Activated CD8-positive, alpha-beta memory T cell treated with anti-CD3 and anti-CD28 coated beads, Interleukin-2, amount 50 U/mL, for 1 hour (primary cell): ENCODE results near the gene AMIGO2.

Experiments used
- DNase-seq: peaks from one replicate; pipeline ENCODE4 v3.0.0-alpha.2; 2020; ENCODE audit errors: extremely low read depth

AMIGO2 gene

DNA sequence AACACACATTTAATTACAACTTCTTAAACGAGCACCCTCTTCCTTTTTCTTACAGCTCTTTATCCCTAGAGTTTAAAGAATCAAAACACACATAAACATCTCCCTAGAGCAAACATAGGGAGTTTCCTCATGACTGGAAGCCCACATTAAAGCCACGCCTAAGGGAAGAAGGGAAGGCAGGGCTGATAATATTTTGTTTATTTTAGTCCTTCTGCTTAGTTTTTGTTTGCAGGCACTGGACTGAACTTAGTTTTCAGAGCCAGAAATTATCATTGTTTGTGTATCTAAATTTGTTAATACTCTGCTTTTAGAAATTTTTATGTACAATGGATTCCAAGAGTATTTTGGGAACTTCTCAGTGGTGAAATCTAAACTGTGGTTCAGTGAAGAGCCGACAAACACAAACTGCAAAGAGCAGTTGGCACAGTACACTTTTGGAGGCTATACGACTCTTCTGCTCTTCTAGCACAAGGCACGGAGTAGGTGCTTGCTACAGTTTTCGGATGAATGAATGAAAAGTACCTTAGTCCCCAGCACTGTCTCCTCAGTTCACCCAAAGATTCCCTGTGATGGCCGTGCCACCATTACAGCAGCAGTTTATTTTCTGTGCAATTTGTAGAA, 17.6 kb upstream of the AMIGO2 start:
- no peak for DNase-seq

DNA sequence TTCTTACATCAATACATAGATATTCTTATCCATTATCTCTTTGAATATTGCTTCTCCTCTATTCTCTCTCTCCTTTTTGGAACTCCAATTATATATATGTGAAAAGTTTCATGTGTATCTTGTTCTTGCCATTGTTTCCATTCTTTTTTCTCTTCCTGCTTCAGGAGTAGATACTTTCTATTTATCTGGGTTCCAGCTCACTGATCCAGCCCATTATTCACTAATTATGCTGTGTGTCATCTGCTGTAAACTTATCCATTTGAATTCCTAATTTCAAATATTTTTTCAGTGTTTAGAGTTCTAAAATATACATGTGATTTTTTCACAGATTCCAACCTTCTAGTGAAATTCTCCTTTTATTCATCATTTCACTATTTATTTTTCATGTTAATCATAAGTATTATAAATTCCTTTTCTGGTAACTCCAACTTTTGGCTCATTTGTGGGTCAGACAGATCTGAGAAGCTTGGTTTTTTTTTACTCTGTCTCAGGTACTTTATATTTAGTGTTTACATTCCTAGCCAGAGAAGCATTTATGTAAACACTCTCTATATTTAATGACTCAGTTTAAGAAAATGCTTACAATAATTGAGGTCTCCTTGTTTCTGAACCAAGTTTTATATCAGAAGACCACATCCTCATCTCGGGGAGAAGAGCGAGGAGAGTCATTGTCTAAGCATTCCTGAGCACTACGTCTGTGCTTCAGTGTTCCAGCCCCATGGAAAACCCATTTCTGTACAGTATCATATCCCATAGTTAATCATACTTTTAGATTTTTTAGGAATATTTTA, 15.9 kb upstream of the AMIGO2 start:
- DNase-seq: no peak

DNA sequence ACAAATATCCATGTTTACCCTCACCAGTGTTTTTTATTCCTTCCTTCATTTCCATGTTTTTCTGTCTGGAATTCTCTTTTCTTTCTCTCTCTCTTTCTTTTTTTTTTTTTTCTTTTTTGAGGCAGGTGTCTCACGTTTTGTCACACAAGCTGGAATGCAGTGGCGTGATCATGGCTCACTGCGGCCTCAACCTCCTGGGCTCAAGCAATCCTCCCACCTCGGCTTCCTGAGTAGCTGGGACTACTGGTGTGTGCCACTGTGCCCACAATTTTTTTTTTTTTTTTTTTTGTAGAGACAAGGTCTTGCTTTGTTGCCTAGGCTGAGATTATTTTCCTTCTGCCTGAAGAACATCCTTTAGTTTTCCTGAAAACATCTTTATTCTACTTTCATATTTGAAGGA, 15.0 kb upstream of the AMIGO2 start:
- no peak for DNase-seq

DNA sequence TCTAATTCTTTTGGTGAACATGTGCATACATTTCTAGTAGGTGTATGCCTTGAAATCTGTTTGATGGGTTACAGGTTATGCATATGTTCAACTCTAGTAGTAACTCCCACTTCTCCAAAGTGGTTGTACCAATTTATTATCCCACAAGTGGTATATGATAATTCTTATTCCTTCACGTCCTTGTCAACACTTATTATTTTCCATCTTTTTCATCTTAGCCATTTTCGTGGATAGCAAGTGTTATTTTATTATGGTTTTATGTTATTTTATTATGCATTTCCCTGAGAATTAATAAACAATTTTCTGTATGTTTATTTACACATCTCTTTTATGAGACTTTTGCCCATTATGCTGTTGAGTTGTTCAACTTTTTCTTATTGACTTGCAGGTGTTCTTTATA, 11.2 kb upstream of the AMIGO2 start:
- DNase-seq: no peak

DNA sequence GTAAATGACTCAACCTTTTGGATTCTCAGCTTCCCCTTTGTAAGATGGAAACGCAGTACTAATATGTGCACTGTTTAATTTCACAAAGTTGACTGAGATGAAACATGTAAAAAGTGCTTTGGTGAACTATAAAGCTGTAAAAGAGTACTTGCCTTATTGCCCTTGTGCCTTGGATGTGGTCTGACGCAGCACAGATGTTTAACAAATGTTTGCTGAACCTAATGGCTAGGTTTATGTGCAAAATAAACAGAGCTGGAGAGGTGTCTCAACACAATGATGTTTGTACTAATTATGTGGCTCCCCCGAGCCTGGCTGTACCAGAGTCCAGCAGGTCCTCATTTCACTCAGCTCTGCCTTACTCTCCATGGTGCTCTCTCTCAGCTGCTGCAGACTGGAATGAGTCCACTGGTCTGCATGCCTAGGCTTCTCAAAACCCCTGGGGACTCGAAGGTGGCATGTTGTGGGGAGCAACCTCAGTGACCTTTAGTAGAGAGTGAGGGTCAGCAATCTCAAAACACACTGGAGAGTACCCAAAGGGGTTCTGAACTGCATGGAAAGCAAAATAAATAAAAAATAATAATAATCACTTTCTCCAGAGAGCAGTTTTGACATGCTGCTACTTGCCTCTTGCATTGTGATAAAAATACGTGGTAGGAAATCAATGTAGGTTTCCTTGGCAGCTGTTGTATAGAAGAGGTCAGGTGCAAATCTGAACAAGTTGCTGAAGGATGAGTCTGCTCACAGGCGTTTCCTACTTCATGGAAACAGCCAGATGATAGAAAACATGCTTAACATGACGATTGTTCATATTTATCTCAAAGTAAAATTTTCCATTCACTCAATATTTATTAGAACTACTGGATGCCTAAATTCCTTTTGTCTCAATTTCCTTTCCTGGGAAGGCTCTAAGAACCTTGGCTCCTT, 8.5 kb upstream of the AMIGO2 start:
- DNase-seq: no peak

DNA sequence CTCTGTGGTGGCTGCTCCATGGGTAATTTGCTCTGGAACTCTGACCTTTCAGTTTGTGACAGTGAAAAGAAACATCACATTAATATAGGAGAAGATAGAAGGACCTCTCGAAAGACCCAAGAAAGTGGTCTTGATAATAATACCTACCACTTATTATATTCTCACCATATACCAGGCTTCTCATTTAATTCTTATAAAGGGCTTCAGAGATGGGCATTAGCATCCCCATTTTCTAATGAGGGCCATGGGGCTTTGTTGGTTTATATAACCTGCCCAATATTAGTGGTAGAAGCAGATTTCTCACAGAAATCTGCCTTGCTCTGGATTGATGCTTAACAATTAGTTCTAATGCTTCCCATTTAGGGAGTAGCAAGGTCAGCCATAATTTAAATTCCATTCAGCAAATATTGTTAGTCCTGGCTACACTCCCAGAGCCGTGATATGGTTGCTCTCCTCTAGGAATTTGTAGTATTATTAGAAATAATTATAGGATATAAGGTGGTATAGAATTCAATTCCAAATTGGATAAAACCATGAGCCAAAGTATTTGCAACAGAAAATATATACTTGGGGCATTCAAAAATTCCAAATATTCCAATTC, 7.4 kb upstream of the AMIGO2 start:
- DNase-seq: no peak

DNA sequence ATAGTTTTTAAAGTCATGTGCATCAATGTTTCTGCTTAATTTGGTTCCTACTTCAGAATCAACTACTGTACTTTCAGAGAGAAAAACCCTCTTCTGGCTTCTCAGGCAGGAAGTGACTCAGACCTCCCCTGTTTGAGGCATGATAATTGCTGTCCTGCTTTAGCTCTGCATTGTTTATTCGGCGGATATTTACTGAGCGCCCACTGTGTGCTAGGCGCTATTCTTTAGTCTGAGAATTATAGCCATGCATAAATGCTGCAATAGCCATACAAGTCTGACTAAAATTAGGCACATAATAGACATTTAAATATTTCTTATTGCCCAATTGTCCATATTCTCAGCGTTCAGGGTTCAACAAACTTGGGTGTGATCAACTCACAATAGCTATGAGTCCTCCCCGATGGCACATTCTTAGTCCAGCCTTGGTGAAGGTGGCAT, 6.1 kb upstream of the AMIGO2 start:
- no peak for DNase-seq

DNA sequence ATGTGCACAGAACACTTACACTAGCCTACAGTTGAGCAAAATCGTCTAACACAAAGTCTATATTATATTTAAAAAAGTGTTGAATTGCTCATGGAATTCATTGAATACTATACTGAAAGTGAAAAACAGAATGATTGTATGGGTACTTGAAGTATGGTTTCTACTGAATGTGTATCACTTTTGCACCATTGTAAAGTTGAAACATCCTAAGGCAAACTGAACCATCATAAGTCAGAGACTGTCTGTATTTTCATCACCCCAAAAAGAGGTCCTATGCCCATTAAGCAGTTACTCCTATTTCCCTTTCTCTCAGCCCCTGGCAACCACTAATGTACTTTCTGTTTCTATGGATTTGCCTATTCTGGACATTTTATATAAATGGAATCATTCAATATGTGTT, 4.4 kb upstream of the AMIGO2 start:
- DNase-seq: no peak

DNA sequence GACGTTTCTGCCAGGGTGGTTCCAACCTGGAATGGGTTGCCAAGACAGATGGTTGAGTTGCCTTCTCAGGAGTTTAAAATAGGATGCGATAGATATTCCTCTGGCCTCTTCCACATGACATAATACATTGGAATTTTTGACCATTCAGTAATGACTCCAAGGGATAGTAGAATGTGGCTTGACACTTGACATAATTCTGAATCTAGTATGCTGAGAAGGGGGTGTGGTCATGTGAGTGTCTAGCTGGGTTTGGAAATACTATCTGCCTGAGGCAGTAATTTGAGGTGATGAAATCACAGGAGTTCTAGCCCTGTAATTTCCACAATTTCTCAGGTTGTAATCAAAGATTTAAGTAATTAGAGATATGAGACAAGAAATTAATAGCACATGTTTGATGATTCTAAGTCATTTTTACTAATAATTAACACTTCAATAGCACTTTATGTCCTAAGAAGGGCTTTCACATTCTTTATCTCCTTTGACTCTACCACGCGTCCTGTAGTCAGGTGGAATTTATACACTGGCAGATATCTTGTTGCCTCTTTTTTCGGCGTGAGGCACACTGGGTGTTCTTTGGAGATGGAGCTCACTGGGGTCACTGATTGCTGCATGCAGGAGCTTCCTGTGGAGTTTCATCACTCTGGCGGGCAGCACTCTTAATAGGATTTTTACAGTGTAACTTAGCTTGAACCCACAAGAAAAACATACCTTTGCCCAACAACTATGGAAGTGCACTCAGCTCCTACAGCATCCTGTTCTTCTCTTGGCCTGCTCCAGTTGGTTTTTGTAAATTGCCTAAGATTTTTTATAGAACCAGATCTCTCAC, 3.2 kb upstream of the AMIGO2 start:
- DNase-seq: no peak

DNA sequence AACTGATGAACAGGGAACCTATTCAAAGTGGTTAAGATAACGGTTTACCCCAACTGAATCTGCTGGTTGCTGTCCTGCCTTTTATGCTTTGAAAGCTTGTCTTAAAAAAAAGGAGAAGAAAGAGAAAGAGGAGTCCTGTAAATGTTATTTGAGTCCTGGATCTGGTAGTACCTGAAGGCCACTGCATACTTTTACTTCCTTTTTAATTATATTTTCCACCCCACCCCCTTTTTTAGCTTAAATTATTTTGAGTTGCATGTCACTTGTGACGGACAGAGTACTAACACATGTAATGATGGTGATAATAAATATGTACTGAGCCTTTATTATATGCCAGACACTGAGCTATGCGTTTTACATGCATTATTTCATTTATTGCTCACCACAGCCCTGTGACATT, 2.5 kb upstream of the AMIGO2 start:
- no peak for DNase-seq

DNA sequence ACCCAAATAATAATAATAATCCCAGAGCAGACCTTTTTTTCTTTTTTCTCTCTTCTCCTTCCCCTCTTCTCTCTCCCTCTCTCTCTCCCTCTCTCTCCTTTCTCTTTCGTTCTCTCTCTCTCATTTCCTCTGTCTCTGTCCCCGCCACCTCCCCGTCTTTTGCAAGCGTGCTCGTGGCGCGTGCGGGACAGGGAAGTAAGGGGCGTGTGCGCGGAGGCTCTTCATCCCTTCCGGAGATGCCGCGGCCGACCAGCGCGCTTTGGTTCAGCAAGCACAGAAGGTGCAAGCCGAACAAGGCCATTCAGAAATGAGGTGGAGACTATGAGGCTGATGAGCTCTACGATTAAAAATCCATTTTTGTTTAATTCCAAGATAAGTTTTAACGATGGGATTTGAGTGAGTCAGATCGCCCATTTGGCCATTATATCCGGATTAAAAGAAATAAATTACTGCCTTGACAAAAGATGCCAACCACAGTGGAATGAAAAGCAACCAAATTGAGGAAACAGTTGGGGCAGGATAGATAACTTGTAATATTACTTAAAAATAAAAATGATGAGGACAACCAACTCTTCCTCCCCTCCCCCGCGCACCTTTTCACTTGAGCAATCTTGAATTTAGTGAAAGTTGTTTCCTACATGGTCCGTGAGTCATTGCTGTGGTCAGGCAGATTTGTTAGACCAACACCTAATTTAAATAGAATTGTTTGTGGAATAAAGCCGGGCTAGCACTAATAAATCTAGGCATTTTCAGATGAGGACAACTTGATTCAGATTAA, 1.2 kb upstream of the AMIGO2 start:
- no peak for DNase-seq

DNA sequence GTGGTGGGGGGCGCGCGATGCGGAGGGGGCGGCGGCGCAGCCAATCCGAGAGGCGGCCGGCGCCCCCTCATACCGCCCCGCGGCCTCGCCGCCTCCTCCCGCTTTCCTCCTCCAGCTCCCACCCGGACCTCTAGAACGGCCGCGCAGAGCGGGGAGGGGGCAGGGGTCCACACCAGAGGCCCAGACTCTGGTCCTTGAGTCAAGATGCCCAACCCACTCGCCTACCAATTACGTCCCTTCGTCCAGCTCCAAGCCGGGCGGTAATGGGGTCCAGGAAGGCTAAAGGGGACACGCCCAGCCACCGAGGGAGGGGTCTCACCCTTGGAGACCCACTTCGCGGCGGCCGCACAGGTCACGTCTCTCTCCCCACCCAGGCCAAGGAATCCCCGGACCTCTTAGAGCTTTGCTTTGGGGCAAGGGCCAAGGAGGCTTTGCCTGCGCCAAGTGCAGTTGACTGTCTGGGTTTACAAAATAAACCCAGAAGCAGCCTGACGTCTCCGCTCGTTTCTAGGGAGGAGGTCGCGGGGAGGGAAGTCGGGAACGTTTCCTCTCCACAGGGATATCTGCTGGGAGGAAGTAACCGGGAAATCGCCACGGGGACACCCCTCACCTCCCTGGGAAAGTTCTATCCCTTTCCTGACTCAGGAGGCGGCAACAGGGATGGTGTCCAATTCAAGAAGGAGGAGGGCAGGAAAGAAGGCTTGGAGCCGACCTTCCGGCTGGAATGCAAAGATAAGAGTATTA, 394 bp upstream of the AMIGO2 start:
- no peak for DNase-seq

DNA sequence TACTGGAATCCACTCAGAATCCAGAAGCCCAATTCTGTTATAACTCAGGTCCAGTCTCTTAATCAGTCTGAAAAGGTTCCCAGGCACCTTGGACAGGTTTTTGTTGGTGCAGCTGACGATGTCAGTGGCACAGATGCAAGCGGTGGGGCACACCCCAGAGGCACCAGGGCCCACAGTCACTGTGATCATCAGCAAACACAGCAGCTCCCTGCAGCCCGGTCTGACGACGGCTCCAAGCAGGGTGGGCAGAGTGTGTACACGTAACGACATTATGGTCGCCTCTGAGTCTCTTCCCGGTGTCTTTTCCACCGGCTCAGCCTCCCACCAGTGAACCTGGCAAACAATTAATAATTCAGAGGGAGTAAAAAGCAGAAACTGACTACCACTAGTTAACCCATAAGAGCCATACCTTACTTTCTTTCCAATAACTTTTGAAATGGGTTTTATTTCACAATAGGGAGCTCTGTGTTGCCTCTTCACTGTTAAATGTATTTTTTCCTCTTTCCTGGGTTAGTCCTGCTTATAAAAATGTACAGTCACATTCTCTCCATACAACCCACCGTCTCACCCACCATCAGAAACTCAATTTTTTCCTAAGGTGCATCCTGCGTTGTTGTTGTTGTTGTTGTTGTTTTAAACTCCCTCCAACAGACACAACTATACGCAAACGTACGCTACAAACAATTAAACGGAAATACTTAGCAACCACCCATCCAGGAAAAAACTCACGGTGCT, 859 bp downstream of the AMIGO2 start:
- DNase-seq: no peak

DNA sequence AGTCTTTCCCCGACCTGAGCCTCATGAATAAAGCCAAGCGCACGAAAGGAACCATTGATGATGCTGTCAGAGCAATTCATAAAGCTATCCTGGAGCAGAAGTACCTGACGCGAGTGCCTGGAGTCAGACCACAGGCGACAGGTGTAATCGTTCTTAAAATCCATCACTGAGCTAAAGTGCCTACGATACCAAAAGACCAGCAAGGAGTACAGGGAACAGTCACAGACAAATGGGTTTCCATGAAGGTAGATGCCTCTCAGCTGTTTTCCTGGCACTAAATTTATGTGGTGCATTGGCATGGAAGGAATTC, 1.7 kb downstream of the AMIGO2 start:
- no peak for DNase-seq

DNA sequence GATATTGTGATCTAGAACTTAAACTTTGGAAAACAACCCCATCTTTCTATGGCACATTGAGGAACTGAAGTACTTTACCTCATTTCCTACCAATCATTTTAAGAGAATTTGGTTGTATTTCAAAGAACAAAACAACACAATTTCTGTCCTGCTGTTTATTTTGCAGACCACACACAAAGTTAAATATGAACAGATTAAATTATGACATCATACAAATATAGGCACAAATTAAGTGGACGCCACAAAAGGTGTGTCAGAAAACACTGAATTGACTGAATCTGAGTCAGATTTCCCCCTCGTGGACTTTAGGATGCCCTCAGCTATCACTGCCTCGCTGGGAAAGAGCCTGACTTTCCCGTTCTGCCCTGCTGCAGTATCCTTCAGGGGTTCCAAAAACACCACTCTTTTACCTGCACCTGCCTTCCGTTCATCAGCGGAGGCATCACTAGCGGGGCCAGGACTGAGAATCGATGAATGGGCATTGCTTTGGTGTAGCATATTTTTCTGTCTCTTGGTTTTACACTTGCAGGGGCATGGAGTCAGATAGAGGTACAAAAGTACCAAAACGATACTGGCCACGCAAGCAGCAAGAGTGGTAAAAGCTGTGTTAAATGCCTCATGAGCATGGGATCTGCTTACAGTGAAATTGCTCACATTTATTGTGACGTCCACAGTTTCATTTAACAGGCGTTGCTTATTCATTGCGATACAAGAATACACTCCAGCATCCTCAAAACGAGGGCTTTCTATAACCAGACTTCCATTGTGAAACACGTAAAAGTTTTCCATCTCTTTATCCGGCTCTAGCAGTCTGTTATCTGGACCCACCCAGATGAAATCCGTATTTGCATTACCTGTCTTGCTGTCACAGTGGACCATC, 2.3 kb downstream of the AMIGO2 start:
- no peak for DNase-seq

DNA sequence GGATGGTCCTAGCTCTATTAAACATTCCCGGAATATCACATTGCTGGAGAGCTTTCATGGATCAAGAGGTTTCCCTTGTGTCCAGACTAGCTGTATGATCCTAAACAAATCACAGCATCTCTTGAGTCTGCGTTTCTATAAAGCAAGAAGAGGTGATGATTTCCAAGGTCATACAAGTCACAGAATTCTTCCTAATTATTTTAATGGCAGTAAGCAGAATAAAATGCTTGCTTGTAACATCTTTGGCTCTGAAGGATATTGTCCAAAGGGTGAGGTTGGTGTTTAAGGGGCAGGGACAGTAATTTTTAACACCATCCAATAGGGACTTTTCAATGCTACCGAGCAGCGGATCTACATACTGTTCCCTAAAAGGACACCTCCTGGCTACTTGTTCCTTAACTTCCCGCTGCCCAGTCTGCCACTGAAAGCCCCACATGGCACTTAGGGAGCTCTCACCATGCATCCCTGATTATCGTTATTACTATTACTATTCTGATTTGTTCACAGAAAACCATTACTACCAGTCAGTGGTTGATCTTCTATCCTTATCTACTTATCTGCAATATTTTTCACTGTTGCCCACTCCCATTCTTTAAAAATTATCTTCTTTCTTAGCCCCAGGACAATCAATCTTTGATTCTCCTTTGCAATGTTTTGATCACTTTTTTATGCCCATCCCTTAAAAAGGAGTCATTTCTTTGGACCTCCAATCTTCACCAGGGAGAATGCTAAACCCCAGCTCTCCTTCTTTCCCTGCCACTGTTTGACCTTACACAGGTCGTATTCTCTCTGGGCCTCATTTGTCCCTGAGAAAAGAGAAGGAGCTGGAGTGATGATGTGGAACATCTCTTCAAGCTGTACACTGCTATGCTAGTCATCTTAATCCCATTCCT, 4.3 kb downstream of the AMIGO2 start:
- no peak for DNase-seq

DNA sequence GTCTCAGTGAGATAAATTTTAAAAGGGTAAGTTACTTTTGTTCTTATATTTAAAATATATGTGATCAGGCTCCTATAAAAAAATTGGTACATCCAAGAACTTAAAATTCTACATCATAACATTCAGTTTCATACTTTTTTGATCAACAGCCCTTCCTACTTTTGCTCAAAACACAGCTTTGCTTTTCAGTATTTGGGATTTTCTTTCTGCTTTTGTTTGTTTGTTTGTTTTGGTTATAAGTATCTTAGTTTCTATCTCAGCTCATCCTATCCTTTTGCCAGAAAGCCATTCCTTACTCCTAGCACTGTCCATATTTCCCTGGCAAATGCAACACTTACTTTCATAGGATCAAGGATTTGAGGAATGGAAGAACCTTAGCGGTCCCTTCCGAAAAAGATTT, 5.0 kb downstream of the AMIGO2 start:
- DNase-seq: no peak
